ENCODE measurements around the gene SUPT3H.

Gene SUPT3H

GRCh38 chr6:45021676-45022075, 356.1 kb downstream of the SUPT3H start:
- TF ChIP-seq POLR2A (IDR thresholded peaks at IDR 0.05; ENCODE audit: low read depth, low read length) (no peak), POLR2AphosphoS5 (IDR thresholded peaks at IDR 0.05; ENCODE audit: low read depth, low read length) (no peak), SPI1 (IDR thresholded peaks at IDR 0.05; ENCODE audit: low read depth, low read length) (no peak), TAF1 (IDR thresholded peaks at IDR 0.05; ENCODE audit: low read depth, low read length) (no peak), POU2F2 (IDR thresholded peaks at IDR 0.05; ENCODE audit: low read depth, low read length) (no peak), PAX5 (IDR thresholded peaks at IDR 0.05; ENCODE audit: insufficient read depth, low read length, severe bottlenecking) (no peak)
- no peak for DNase-seq (ENCODE audit: insufficient read length, low spot score)
- FAIRE-seq, result no peak

DNA sequence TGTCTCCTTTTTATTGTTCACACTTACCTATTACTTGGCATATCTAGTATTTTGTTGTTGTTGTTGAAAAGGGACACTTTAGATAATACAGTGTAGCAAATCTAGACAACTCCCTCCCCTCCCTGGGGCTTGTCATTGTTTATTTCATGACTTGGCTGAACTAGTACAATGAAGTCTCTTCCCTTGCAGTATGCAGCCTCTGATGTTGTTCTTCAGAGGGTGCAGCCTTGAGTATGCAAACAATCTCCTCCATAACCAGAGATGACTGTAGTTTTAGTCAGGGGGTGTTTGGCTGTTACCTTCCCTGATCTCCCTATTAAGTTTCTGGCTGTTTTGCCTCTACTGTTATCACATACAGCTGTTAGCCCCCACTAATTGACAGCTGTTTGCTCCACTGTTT, 365.0 kb downstream of the SUPT3H start:
- DNase-seq (ENCODE audit: insufficient read length, low spot score) (no peak), FAIRE-seq (no peak)
- TF ChIP-seq PAX5 (IDR thresholded peaks at IDR 0.05; ENCODE audit: insufficient read depth, low read length, severe bottlenecking) (no peak), POU2F2 (IDR thresholded peaks at IDR 0.05; ENCODE audit: low read depth, low read length) (no peak), POLR2A (IDR thresholded peaks at IDR 0.05; ENCODE audit: low read depth, low read length) (no peak), SPI1 (IDR thresholded peaks at IDR 0.05; ENCODE audit: low read depth, low read length) (no peak), TAF1 (IDR thresholded peaks at IDR 0.05; ENCODE audit: low read depth, low read length) (no peak), POLR2AphosphoS5 (IDR thresholded peaks at IDR 0.05; ENCODE audit: low read depth, low read length) (no peak)

DNA sequence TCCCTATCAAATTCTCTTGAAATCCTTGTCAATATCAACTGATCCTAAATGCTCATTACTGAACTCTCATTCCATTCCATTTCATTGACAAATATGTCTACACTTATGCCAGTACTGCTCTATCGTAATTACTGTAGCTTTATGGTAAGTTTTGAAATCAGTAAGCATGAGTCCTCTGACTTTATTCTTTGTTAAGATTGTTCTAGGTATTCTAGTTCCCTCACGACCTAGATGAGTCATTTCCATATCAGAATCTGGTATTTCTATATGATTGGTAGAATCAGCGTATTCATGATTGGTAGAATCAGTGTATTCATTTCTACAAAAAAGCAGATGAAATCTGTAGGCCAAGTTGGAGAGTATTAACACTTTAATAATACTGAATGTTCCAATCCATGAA, 368.2 kb downstream of the SUPT3H start:
- TF ChIP-seq POLR2A (IDR thresholded peaks at IDR 0.05; ENCODE audit: low read depth, low read length) (no peak), POU2F2 (IDR thresholded peaks at IDR 0.05; ENCODE audit: low read depth, low read length) (no peak), PAX5 (IDR thresholded peaks at IDR 0.05; ENCODE audit: insufficient read depth, low read length, severe bottlenecking) (no peak), TAF1 (IDR thresholded peaks at IDR 0.05; ENCODE audit: low read depth, low read length) (no peak), POLR2AphosphoS5 (IDR thresholded peaks at IDR 0.05; ENCODE audit: low read depth, low read length) (no peak), SPI1 (IDR thresholded peaks at IDR 0.05; ENCODE audit: low read depth, low read length) (no peak)
- no peak for DNase-seq (ENCODE audit: insufficient read length, low spot score)
- FAIRE-seq, result no peak

DNA sequence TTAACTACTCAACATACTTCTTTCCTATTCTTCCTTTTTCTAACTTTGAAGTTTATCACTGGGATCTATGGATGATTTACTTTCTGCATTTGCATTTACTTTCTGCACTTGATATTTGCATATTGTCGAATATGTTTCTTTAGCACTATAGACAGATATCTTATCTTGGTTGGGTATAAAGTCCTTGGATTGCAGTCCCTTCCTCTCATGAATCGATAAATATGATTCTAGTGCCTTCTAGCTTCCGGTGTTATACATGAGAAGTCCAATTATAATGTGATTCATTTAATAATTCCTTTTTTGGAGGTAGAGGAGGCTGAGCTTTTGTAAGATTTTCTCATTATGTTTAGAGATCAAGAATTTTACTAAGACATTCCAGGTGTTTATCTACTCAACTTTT, 370.8 kb downstream of the SUPT3H start:
- no peak for TF ChIP-seq POLR2A (IDR thresholded peaks at IDR 0.05; ENCODE audit: low read depth, low read length)
- no peak for TF ChIP-seq PAX5 (IDR thresholded peaks at IDR 0.05; ENCODE audit: insufficient read depth, low read length, severe bottlenecking)
- no peak for TF ChIP-seq TAF1 (IDR thresholded peaks at IDR 0.05; ENCODE audit: low read depth, low read length)
- no peak for TF ChIP-seq POLR2AphosphoS5 (IDR thresholded peaks at IDR 0.05; ENCODE audit: low read depth, low read length)
- no peak for TF ChIP-seq SPI1 (IDR thresholded peaks at IDR 0.05; ENCODE audit: low read depth, low read length)
- TF ChIP-seq POU2F2 (IDR thresholded peaks at IDR 0.05; ENCODE audit: low read depth, low read length), result no peak
- FAIRE-seq (no peak), DNase-seq (ENCODE audit: insufficient read length, low spot score) (no peak)

GRCh38 chr6:45003961-45004360, 373.8 kb downstream of the SUPT3H start:
- FAIRE-seq (no peak), DNase-seq (ENCODE audit: insufficient read length, low spot score) (no peak)
- TF ChIP-seq POLR2AphosphoS5 (IDR thresholded peaks at IDR 0.05; ENCODE audit: low read depth, low read length), result no peak
- no peak for TF ChIP-seq TAF1 (IDR thresholded peaks at IDR 0.05; ENCODE audit: low read depth, low read length)

GRCh38 chr6:45003387-45003786, 374.3 kb downstream of the SUPT3H start:
- no peak for DNase-seq (ENCODE audit: insufficient read length, low spot score)
- no peak for TF ChIP-seq POLR2AphosphoS5 (IDR thresholded peaks at IDR 0.05; ENCODE audit: low read depth, low read length)
- no peak for TF ChIP-seq POU2F2 (IDR thresholded peaks at IDR 0.05; ENCODE audit: low read depth, low read length)
- no peak for TF ChIP-seq SPI1 (IDR thresholded peaks at IDR 0.05; ENCODE audit: low read depth, low read length)
- no peak for TF ChIP-seq POLR2A (IDR thresholded peaks at IDR 0.05; ENCODE audit: low read depth, low read length)
- TF ChIP-seq TAF1 (IDR thresholded peaks at IDR 0.05; ENCODE audit: low read depth, low read length), result no peak
- no peak for TF ChIP-seq PAX5 (IDR thresholded peaks at IDR 0.05; ENCODE audit: insufficient read depth, low read length, severe bottlenecking)
- no peak for FAIRE-seq

DNA sequence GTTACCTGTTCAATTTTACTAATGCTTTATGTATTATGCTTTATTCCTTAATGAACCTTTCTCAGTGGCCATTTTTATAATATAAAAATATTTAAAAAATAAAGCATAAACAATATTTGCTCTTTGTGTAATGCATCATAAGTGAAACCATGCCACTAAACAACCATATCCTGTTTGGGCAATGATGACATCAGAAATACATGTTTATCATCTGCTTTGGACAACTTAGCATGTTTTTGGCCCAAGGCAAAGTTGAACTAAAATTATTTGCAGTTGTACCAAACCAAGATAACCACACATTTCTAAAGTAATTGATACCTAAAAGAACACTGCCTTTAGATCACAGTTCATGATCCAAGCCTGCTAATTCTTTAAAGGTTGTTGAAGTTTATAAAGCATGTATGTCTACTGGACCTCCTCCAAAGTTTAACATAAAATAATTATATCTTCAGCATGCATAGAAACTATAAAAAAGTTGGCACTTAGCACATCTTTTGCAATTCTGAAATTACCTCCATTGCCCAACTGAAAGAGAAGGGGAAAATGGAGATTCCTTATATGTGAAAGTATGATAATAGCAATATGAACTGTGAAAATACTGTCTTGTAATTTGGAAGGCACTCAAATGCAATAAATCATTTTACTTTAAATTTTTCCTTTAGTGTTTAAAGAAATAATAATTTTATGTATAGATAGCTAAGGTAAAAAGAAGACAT, 375.2 kb downstream of the SUPT3H start:
- FAIRE-seq, result peak; percentile 33
- no peak for DNase-seq (ENCODE audit: insufficient read length, low spot score)
- TF ChIP-seq SPI1 (IDR thresholded peaks at IDR 0.05; ENCODE audit: low read depth, low read length) (no peak), TAF1 (IDR thresholded peaks at IDR 0.05; ENCODE audit: low read depth, low read length) (no peak), PAX5 (IDR thresholded peaks at IDR 0.05; ENCODE audit: insufficient read depth, low read length, severe bottlenecking) (no peak), POLR2A (IDR thresholded peaks at IDR 0.05; ENCODE audit: low read depth, low read length) (no peak), POLR2AphosphoS5 (IDR thresholded peaks at IDR 0.05; ENCODE audit: low read depth, low read length) (no peak), POU2F2 (IDR thresholded peaks at IDR 0.05; ENCODE audit: low read depth, low read length) (no peak)

- FAIRE-seq (peak; percentile 68), DNase-seq (ENCODE audit: insufficient read length, low spot score) (no peak)
- TF ChIP-seq POU2F2 (IDR thresholded peaks at IDR 0.05; ENCODE audit: low read depth, low read length) (no peak), SPI1 (IDR thresholded peaks at IDR 0.05; ENCODE audit: low read depth, low read length) (peak; percentile 16; the same call in 1 of the 2 replicates), POLR2A (IDR thresholded peaks at IDR 0.05; ENCODE audit: low read depth, low read length) (no peak)
These were observed 376.1 kb downstream of the SUPT3H start for GRCh38 chr6:45001663-45002062.

DNA sequence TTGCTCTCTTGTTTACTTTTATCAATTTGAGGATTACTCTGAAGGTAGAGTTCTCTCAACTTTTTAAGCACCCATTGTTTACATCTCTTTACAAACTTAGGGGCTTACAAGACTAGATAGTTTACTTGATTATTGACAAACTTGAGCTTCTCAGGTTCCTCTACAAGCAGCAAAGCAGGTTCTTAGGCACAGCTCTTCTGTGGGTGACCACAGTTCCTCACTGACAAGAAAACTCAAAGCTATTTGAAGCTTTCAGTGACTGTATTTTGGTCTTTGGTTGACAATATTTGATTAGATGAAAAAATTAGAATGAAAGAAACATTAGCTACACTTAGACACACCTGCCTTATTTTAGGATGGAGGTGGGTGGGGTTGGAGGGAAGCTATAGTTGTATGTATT, 376.9 kb downstream of the SUPT3H start:
- no peak for TF ChIP-seq POLR2AphosphoS5 (IDR thresholded peaks at IDR 0.05; ENCODE audit: low read depth, low read length)
- FAIRE-seq, result no peak
- DNase-seq (ENCODE audit: insufficient read length, low spot score), result no peak

- peak; percentile 58 for FAIRE-seq
- DNase-seq (ENCODE audit: insufficient read length, low spot score), result no peak
- TF ChIP-seq TAF1 (IDR thresholded peaks at IDR 0.05; ENCODE audit: low read depth, low read length) (no peak), POLR2A (IDR thresholded peaks at IDR 0.05; ENCODE audit: low read depth, low read length) (no peak)
These were observed 378.7 kb downstream of the SUPT3H start for GRCh38 chr6:44999066-44999465.
